ENCODE measurements around the gene TTF1. TPM values are rescaled to one million over a fixed set of nuclear protein-coding genes. Genes with fewer than 3 reads are reported as not detected.
A peak's percentile ranks its signal among the peaks of the same experiment; 100 is the strongest.

Gene TTF1
- total RNA-seq, 1 experiment from 2014 or later = 7.0 TPM

- Histone ChIP-seq H3K4me3 (ENCODE audit: low read length) (peak within 1 kb of the TSS; percentile 91), H2AFZ (ENCODE audit: low read length) (peak within 1 kb of the TSS; percentile 58; the same call in 1 of the 2 replicates), H3K79me2 (ENCODE audit: low read length) (peaks cover 48% of the 10 kb centered on the region), H3K9me3 (ENCODE audit: low read length) (no peaks in the 10 kb centered on the region), H3K4me2 (ENCODE audit: low read depth, low read length, poor library complexity, severe bottlenecking) (peak within 1 kb of the TSS; percentile 84), H3K9ac (ENCODE audit: low read length) (peak within 1 kb of the TSS; percentile 98), H3K27me3 (ENCODE audit: low read length) (no peaks in the 10 kb centered on the region), H3K9me2 (replicated peaks; ENCODE audit: insufficient read depth, low read length) (no peaks in the 10 kb centered on the region), H3K4me1 (ENCODE audit: low read length) (peaks cover 45% of the 10 kb centered on the region), H3K27ac (ENCODE audit: low read length) (peak within 1 kb of the TSS; percentile 74), H4K20me1 (ENCODE audit: insufficient read depth, low read depth, low read length) (peaks cover 6% of the 10 kb centered on the region; the same call in 1 of the 2 replicates), H3K36me3 (ENCODE audit: insufficient read depth, low read length) (peaks cover 32% of the 10 kb centered on the region)
- DNase-seq = peak; percentile 98
These were observed 51.8 kb downstream of the TTF1 start, which contains the start of gene SETX for GRCh38 chr9:132354637-132355355. SETX (minus strand) TSS chr9:132354986; CDS start chr9:132349428, 5,558 bp downstream.

- no peak for DNase-seq
- peaks cover 6% of the 10 kb centered on the region; the same call in 1 of the 2 replicates for H4K20me1 ChIP-seq (ENCODE audit: insufficient read depth, low read depth, low read length)
- no peaks in the 10 kb centered on the region for H3K27me3 ChIP-seq (ENCODE audit: low read length)
- H2AFZ ChIP-seq (ENCODE audit: low read length) = no peak overlapping the region
- H3K9ac ChIP-seq (ENCODE audit: low read length) = peak overlapping the region; percentile 44
- H3K9me2 ChIP-seq (replicated peaks; ENCODE audit: insufficient read depth, low read length) = no peaks in the 10 kb centered on the region
- H3K9me3 ChIP-seq (ENCODE audit: low read length) = no peaks in the 10 kb centered on the region
- H3K4me1 ChIP-seq (ENCODE audit: low read length) = peaks cover 37% of the 10 kb centered on the region
- peaks cover 69% of the 10 kb centered on the region for H3K79me2 ChIP-seq (ENCODE audit: low read length)
- H3K4me2 ChIP-seq (ENCODE audit: low read depth, low read length, poor library complexity, severe bottlenecking) = peak overlapping the region; percentile 52
- H3K27ac ChIP-seq (ENCODE audit: low read length) = peak overlapping the region; percentile 72
- peaks cover 53% of the 10 kb centered on the region for H3K36me3 ChIP-seq (ENCODE audit: insufficient read depth, low read length)
- peak overlapping the region; percentile 11 for H3K4me3 ChIP-seq (ENCODE audit: low read length)
These were observed 55.1 kb downstream of the TTF1 start for GRCh38 chr9:132351404-132352045.

GRCh38 chr9:132350861-132351315 lies 55.8 kb downstream of the TTF1 start:
- Histone ChIP-seq H3K9me2 (replicated peaks; ENCODE audit: insufficient read depth, low read length) (no peaks in the 10 kb centered on the region), H3K9me3 (ENCODE audit: low read length) (no peaks in the 10 kb centered on the region), H3K27me3 (ENCODE audit: low read length) (no peaks in the 10 kb centered on the region), H3K9ac (ENCODE audit: low read length) (peak overlapping the region; percentile 44; the same call in 1 of the 2 replicates), H3K4me3 (ENCODE audit: low read length) (peak overlapping the region; percentile 11), H3K4me1 (ENCODE audit: low read length) (peaks cover 37% of the 10 kb centered on the region), H2AFZ (ENCODE audit: low read length) (no peak overlapping the region), H3K79me2 (ENCODE audit: low read length) (peaks cover 75% of the 10 kb centered on the region), H3K27ac (ENCODE audit: low read length) (peak overlapping the region; percentile 72), H3K36me3 (ENCODE audit: insufficient read depth, low read length) (peaks cover 59% of the 10 kb centered on the region), H4K20me1 (ENCODE audit: insufficient read depth, low read depth, low read length) (peaks cover 6% of the 10 kb centered on the region; the same call in 1 of the 2 replicates), H3K4me2 (ENCODE audit: low read depth, low read length, poor library complexity, severe bottlenecking) (peak overlapping the region; percentile 52)
- no peak for DNase-seq

GRCh38 chr9:132348676-132349075 lies 58.0 kb downstream of the TTF1 start:
- H3K4me3 ChIP-seq (ENCODE audit: low read length) = no peak overlapping the region
- no peak overlapping the region for H3K4me2 ChIP-seq (ENCODE audit: low read depth, low read length, poor library complexity, severe bottlenecking)
- peaks cover 64% of the 10 kb centered on the region for H3K79me2 ChIP-seq (ENCODE audit: low read length)
- H3K27ac ChIP-seq (ENCODE audit: low read length) = no peak overlapping the region
- H3K36me3 ChIP-seq (ENCODE audit: insufficient read depth, low read length) = peaks cover 79% of the 10 kb centered on the region
- no peaks in the 10 kb centered on the region for H3K27me3 ChIP-seq (ENCODE audit: low read length)
- H2AFZ ChIP-seq (ENCODE audit: low read length) = no peak overlapping the region
- no peak overlapping the region for H3K9ac ChIP-seq (ENCODE audit: low read length)
- H4K20me1 ChIP-seq (ENCODE audit: insufficient read depth, low read depth, low read length) = peaks cover under 1% of the 10 kb centered on the region; the same call in 1 of the 2 replicates
- DNase-seq = no peak
- no peaks in the 10 kb centered on the region for H3K9me2 ChIP-seq (replicated peaks; ENCODE audit: insufficient read depth, low read length)
- H3K4me1 ChIP-seq (ENCODE audit: low read length) = peaks cover 31% of the 10 kb centered on the region
- H3K9me3 ChIP-seq (ENCODE audit: low read length) = no peaks in the 10 kb centered on the region

- no peaks in the 10 kb centered on the region for H3K9me2 ChIP-seq (replicated peaks; ENCODE audit: insufficient read depth, low read length)
- H2AFZ ChIP-seq (ENCODE audit: low read length) = no peak overlapping the region
- H3K27me3 ChIP-seq (ENCODE audit: low read length) = no peaks in the 10 kb centered on the region
- H3K4me1 ChIP-seq (ENCODE audit: low read length) = peaks cover 6% of the 10 kb centered on the region
- DNase-seq = no peak
- H3K4me3 ChIP-seq (ENCODE audit: low read length) = no peak overlapping the region
- no peaks in the 10 kb centered on the region for H4K20me1 ChIP-seq (ENCODE audit: insufficient read depth, low read depth, low read length)
- no peak overlapping the region for H3K27ac ChIP-seq (ENCODE audit: low read length)
- H3K9me3 ChIP-seq (ENCODE audit: low read length) = no peaks in the 10 kb centered on the region
- no peak overlapping the region for H3K4me2 ChIP-seq (ENCODE audit: low read depth, low read length, poor library complexity, severe bottlenecking)
- no peak overlapping the region for H3K9ac ChIP-seq (ENCODE audit: low read length)
- peaks cover 81% of the 10 kb centered on the region for H3K36me3 ChIP-seq (ENCODE audit: insufficient read depth, low read length)
- peaks cover 39% of the 10 kb centered on the region for H3K79me2 ChIP-seq (ENCODE audit: low read length)
These were observed 60.5 kb downstream of the TTF1 start for GRCh38 chr9:132346177-132346576.

- no peaks in the 10 kb centered on the region for H3K4me1 ChIP-seq (ENCODE audit: low read length)
- H3K9me3 ChIP-seq (ENCODE audit: low read length) = no peaks in the 10 kb centered on the region
- no peak overlapping the region for H2AFZ ChIP-seq (ENCODE audit: low read length)
- no peak overlapping the region for H3K27ac ChIP-seq (ENCODE audit: low read length)
- H3K36me3 ChIP-seq (ENCODE audit: insufficient read depth, low read length) = peaks cover 75% of the 10 kb centered on the region
- peaks cover 10% of the 10 kb centered on the region for H3K79me2 ChIP-seq (ENCODE audit: low read length)
- H3K4me2 ChIP-seq (ENCODE audit: low read depth, low read length, poor library complexity, severe bottlenecking) = no peak overlapping the region
- H4K20me1 ChIP-seq (ENCODE audit: insufficient read depth, low read depth, low read length) = no peaks in the 10 kb centered on the region
- H3K9me2 ChIP-seq (replicated peaks; ENCODE audit: insufficient read depth, low read length) = no peaks in the 10 kb centered on the region
- no peaks in the 10 kb centered on the region for H3K27me3 ChIP-seq (ENCODE audit: low read length)
- no peak overlapping the region for H3K9ac ChIP-seq (ENCODE audit: low read length)
- H3K4me3 ChIP-seq (ENCODE audit: low read length) = no peak overlapping the region
- no peak for DNase-seq
These were observed 65.3 kb downstream of the TTF1 start for GRCh38 chr9:132341177-132341840.

GRCh38 chr9:132334364-132334763 lies 72.3 kb downstream of the TTF1 start:
- Histone ChIP-seq H3K9ac (ENCODE audit: low read length) (no peak overlapping the region), H3K79me2 (ENCODE audit: low read length) (peaks cover 28% of the 10 kb centered on the region), H4K20me1 (ENCODE audit: insufficient read depth, low read depth, low read length) (no peaks in the 10 kb centered on the region), H3K27ac (ENCODE audit: low read length) (no peak overlapping the region), H3K36me3 (ENCODE audit: insufficient read depth, low read length) (peaks cover 61% of the 10 kb centered on the region), H3K4me1 (ENCODE audit: low read length) (no peaks in the 10 kb centered on the region), H3K9me2 (replicated peaks; ENCODE audit: insufficient read depth, low read length) (no peaks in the 10 kb centered on the region), H3K9me3 (ENCODE audit: low read length) (no peaks in the 10 kb centered on the region), H3K27me3 (ENCODE audit: low read length) (no peaks in the 10 kb centered on the region), H2AFZ (ENCODE audit: low read length) (no peak overlapping the region), H3K4me3 (ENCODE audit: low read length) (no peak overlapping the region), H3K4me2 (ENCODE audit: low read depth, low read length, poor library complexity, severe bottlenecking) (no peak overlapping the region)
- DNase-seq = no peak

- Histone ChIP-seq H3K4me2 (ENCODE audit: low read depth, low read length, poor library complexity, severe bottlenecking) (no peak overlapping the region), H3K4me1 (ENCODE audit: low read length) (no peaks in the 10 kb centered on the region), H3K9me3 (ENCODE audit: low read length) (no peaks in the 10 kb centered on the region), H3K36me3 (ENCODE audit: insufficient read depth, low read length) (peaks cover 65% of the 10 kb centered on the region), H3K79me2 (ENCODE audit: low read length) (peaks cover 33% of the 10 kb centered on the region), H3K9me2 (replicated peaks; ENCODE audit: insufficient read depth, low read length) (no peaks in the 10 kb centered on the region), H4K20me1 (ENCODE audit: insufficient read depth, low read depth, low read length) (no peaks in the 10 kb centered on the region), H2AFZ (ENCODE audit: low read length) (no peak overlapping the region), H3K4me3 (ENCODE audit: low read length) (no peak overlapping the region), H3K27me3 (ENCODE audit: low read length) (no peaks in the 10 kb centered on the region), H3K9ac (ENCODE audit: low read length) (no peak overlapping the region), H3K27ac (ENCODE audit: low read length) (no peak overlapping the region)
- no peak for DNase-seq
These were observed 73.1 kb downstream of the TTF1 start for GRCh38 chr9:132333556-132333955.

All from Karpas-422 (cell line).